Naive B cell (primary cell): ENCODE data around the gene SCGB1D1. TPM values are rescaled to one million over a fixed set of nuclear protein-coding genes. Genes with fewer than 3 reads are reported as not detected.

ENCODE experiments used
- ATAC-seq, 2 donors: fragments of 150-1000 bp; cut with Tn5 transposase; 2 replicates each; pipeline ENCODE4 v1.10.0; 2021; ENCODE audit warnings: low read depth in 2 of 2, mild to moderate bottlenecking in 2 of 2, moderate library complexity in 2 of 2
- DNase-seq: peaks from one replicate; pipeline ENCODE4 v3.0.0; 2022
- H3K27ac Mint-ChIP-seq, 6 donors: one replicate each; pipeline ENCODE4 v1.8.0; 2020 to 2022; ENCODE audit warnings: mild to moderate bottlenecking in 6 of 6, mixed read lengths in 6 of 6, moderate library complexity in 5 of 6, inconsistent platforms in 2 of 6
- H3K27me3 Mint-ChIP-seq, 3 donors: one replicate each; pipeline ENCODE4 v1.8.0; 2021 to 2022; ENCODE audit warnings: mixed read lengths in 3 of 3, mild to moderate bottlenecking in 1 of 3
- H3K36me3 Mint-ChIP-seq, 2 donors: one replicate each; pipeline ENCODE4 v1.8.0; 2020 to 2022; ENCODE audit warnings: mixed read lengths in 2 of 2, inconsistent platforms in 1 of 2, mild to moderate bottlenecking in 1 of 2
- H3K4me1 Mint-ChIP-seq, 3 donors: one replicate each; pipeline ENCODE4 v1.8.0; 2020 to 2022; ENCODE audit warnings: mixed read lengths in 3 of 3, inconsistent platforms in 1 of 3, mild to moderate bottlenecking in 1 of 3, moderate library complexity in 1 of 3
- H3K4me3 Mint-ChIP-seq, 8 donors: one replicate each; pipeline ENCODE4 v1.8.0; 2020 to 2022; ENCODE audit warnings: mild to moderate bottlenecking in 8 of 8, mixed read lengths in 8 of 8, moderate library complexity in 8 of 8, inconsistent platforms in 2 of 8
- H3K9me3 Mint-ChIP-seq, 7 donors: one replicate each; pipeline ENCODE4 v1.8.0; 2020 to 2022; ENCODE audit warnings: mixed read lengths in 7 of 7, mild to moderate bottlenecking in 5 of 7, inconsistent platforms in 2 of 7, moderate library complexity in 1 of 7
- polyA plus RNA-seq, 6 donors: library from polyadenylated mRNA; unstranded; fragments of 300-500 nt; fragmentation: Illumina TruSeq; gene quantifications; one replicate each; pipeline ENCODE4 v1.2.3, GENCODE V29; 2021; ENCODE audit warnings: low read depth in 6 of 6

The SCGB1D1 gene
- polyA plus RNA-seq: not detected

- Mint-ChIP-seq H3K36me3 (peaks cover 0 to 3% of the 10 kb centered on the region in 2 donors), H3K27me3 (peaks cover 38 to 72% (median 64%) of the 10 kb centered on the region in 3 donors), H3K9me3 (peaks cover 0 to 5% (median 0%) of the 10 kb centered on the region in 7 donors), H3K4me3 (no peak within 1 kb of the TSS), H3K4me1 (no peaks in the 10 kb centered on the region), H3K27ac (peak within 1 kb of the TSS in 1 of 6 donors; percentile 67)
- ATAC-seq: no peak
- DNase-seq: no peak
Measured at GRCh38 chr11:62190011-62190410, at the start of gene SCGB1D1. TSS of gene SCGB1D1 (plus strand) at chr11:62190216. CDS start at chr11:62190285, 69 bp downstream.

GRCh38 chr11:62140304-62141110 is 49.5 kb upstream of the SCGB1D1 start:
- H3K4me1 Mint-ChIP-seq: peaks cover 0 to 4% (median 0%) of the 10 kb centered on the region in 3 donors
- H3K27ac Mint-ChIP-seq: no peak overlapping the region
- no peak for ATAC-seq
- no peaks in the 10 kb centered on the region for H3K27me3 Mint-ChIP-seq
- H3K9me3 Mint-ChIP-seq: no peaks in the 10 kb centered on the region
- DNase-seq: no peak
- peaks cover 3 to 9% of the 10 kb centered on the region in 2 donors for H3K36me3 Mint-ChIP-seq
- no peak overlapping the region for H3K4me3 Mint-ChIP-seq

- no peak overlapping the region for H3K4me3 Mint-ChIP-seq
- no peaks in the 10 kb centered on the region for H3K27me3 Mint-ChIP-seq
- ATAC-seq (no peak), DNase-seq (no peak)
- H3K27ac Mint-ChIP-seq: no peak overlapping the region
- H3K9me3 Mint-ChIP-seq: no peaks in the 10 kb centered on the region
- H3K4me1 Mint-ChIP-seq: peaks cover 0 to 4% (median 0%) of the 10 kb centered on the region in 3 donors
- H3K36me3 Mint-ChIP-seq: peaks cover 7 to 12% of the 10 kb centered on the region in 2 donors
Measured at GRCh38 chr11:62141111-62142042, 48.6 kb upstream of the SCGB1D1 start.

- H3K4me3 Mint-ChIP-seq: no peak overlapping the region
- H3K27ac Mint-ChIP-seq: no peak overlapping the region
- no peaks in the 10 kb centered on the region for H3K4me1 Mint-ChIP-seq
- no peak for DNase-seq
- H3K36me3 Mint-ChIP-seq: peaks cover 5 to 17% of the 10 kb centered on the region in 2 donors
- no peaks in the 10 kb centered on the region for H3K9me3 Mint-ChIP-seq
- H3K27me3 Mint-ChIP-seq: no peaks in the 10 kb centered on the region
- ATAC-seq: no peak
Measured at GRCh38 chr11:62142043-62142375, 48.0 kb upstream of the SCGB1D1 start.

GRCh38 chr11:62142921-62143320 is 47.1 kb upstream of the SCGB1D1 start:
- Mint-ChIP-seq H3K27me3 (no peaks in the 10 kb centered on the region), H3K27ac (no peak overlapping the region)
- DNase-seq: no peak

GRCh38 chr11:62143727-62144126 is 46.3 kb upstream of the SCGB1D1 start:
- no peak overlapping the region for H3K4me3 Mint-ChIP-seq
- H3K27me3 Mint-ChIP-seq: no peaks in the 10 kb centered on the region
- peak overlapping the region in 1 of 6 donors; percentile 75 for H3K27ac Mint-ChIP-seq
- DNase-seq (no peak), ATAC-seq (no peak)
- no peaks in the 10 kb centered on the region for H3K9me3 Mint-ChIP-seq
- peaks cover 5 to 26% of the 10 kb centered on the region in 2 donors for H3K36me3 Mint-ChIP-seq
- no peaks in the 10 kb centered on the region for H3K4me1 Mint-ChIP-seq

More at GRCh38 chr11:62142921-62143320, 47.1 kb upstream of the SCGB1D1 start:
- Mint-ChIP-seq H3K4me3 (no peak overlapping the region), H3K36me3 (peaks cover 5 to 26% of the 10 kb centered on the region in 2 donors), H3K4me1 (no peaks in the 10 kb centered on the region), H3K9me3 (no peaks in the 10 kb centered on the region)
- ATAC-seq: no peak

GRCh38 chr11:62144641-62145255 is 45.3 kb upstream of the SCGB1D1 start:
- ATAC-seq: no peak
- H3K27me3 Mint-ChIP-seq: no peaks in the 10 kb centered on the region
- no peaks in the 10 kb centered on the region for H3K4me1 Mint-ChIP-seq
- no peak overlapping the region for H3K4me3 Mint-ChIP-seq
- peaks cover 11 to 26% of the 10 kb centered on the region in 2 donors for H3K36me3 Mint-ChIP-seq
- DNase-seq: no peak
- peak overlapping the region in 2 of 6 donors; percentile 62 to 80 for H3K27ac Mint-ChIP-seq
- no peaks in the 10 kb centered on the region for H3K9me3 Mint-ChIP-seq

- H3K27me3 Mint-ChIP-seq: no peaks in the 10 kb centered on the region
- ATAC-seq (no peak), DNase-seq (no peak)
- no peaks in the 10 kb centered on the region for H3K9me3 Mint-ChIP-seq
- no peaks in the 10 kb centered on the region for H3K4me1 Mint-ChIP-seq
- H3K4me3 Mint-ChIP-seq: no peak overlapping the region
- H3K27ac Mint-ChIP-seq: peak overlapping the region in 1 of 6 donors; percentile 80
- peaks cover 11 to 30% of the 10 kb centered on the region in 2 donors for H3K36me3 Mint-ChIP-seq
Measured at GRCh38 chr11:62145261-62145871, 44.6 kb upstream of the SCGB1D1 start.

GRCh38 chr11:62146476-62147200 is 43.4 kb upstream of the SCGB1D1 start:
- H3K4me3 Mint-ChIP-seq: no peak overlapping the region
- H3K27me3 Mint-ChIP-seq: no peaks in the 10 kb centered on the region
- H3K9me3 Mint-ChIP-seq: no peaks in the 10 kb centered on the region
- ATAC-seq: no peak
- no peak for DNase-seq
- peaks cover 15 to 41% of the 10 kb centered on the region in 2 donors for H3K36me3 Mint-ChIP-seq
- H3K4me1 Mint-ChIP-seq: no peaks in the 10 kb centered on the region
- H3K27ac Mint-ChIP-seq: peak overlapping the region in 1 of 6 donors; percentile 49

GRCh38 chr11:62147545-62147944 is 42.5 kb upstream of the SCGB1D1 start:
- Mint-ChIP-seq H3K9me3 (no peaks in the 10 kb centered on the region), H3K36me3 (peaks cover 19 to 42% of the 10 kb centered on the region in 2 donors), H3K4me3 (no peak overlapping the region), H3K4me1 (no peaks in the 10 kb centered on the region), H3K27me3 (no peaks in the 10 kb centered on the region), H3K27ac (peak overlapping the region in 1 of 6 donors; percentile 44)
- ATAC-seq: no peak
- DNase-seq: no peak

- Mint-ChIP-seq H3K4me3 (no peak overlapping the region), H3K36me3 (peaks cover 27 to 42% of the 10 kb centered on the region in 2 donors), H3K27ac (peak overlapping the region in 1 of 6 donors; percentile 49), H3K4me1 (no peaks in the 10 kb centered on the region), H3K9me3 (no peaks in the 10 kb centered on the region), H3K27me3 (no peaks in the 10 kb centered on the region)
- ATAC-seq (no peak), DNase-seq (no peak)
Measured at GRCh38 chr11:62148271-62148980, 41.6 kb upstream of the SCGB1D1 start.
